ENCODE results near the gene MYO16. TPM values are rescaled to one million over a fixed set of nuclear protein-coding genes. Genes with fewer than 3 reads are reported as not detected.

Gene MYO16
- total RNA-seq, 1 experiment from 2014 or later: not detected

GRCh38 chr13:109148243-109148642 is 518.8 kb downstream of the MYO16 start:
- TF ChIP-seq, protein P1, sequence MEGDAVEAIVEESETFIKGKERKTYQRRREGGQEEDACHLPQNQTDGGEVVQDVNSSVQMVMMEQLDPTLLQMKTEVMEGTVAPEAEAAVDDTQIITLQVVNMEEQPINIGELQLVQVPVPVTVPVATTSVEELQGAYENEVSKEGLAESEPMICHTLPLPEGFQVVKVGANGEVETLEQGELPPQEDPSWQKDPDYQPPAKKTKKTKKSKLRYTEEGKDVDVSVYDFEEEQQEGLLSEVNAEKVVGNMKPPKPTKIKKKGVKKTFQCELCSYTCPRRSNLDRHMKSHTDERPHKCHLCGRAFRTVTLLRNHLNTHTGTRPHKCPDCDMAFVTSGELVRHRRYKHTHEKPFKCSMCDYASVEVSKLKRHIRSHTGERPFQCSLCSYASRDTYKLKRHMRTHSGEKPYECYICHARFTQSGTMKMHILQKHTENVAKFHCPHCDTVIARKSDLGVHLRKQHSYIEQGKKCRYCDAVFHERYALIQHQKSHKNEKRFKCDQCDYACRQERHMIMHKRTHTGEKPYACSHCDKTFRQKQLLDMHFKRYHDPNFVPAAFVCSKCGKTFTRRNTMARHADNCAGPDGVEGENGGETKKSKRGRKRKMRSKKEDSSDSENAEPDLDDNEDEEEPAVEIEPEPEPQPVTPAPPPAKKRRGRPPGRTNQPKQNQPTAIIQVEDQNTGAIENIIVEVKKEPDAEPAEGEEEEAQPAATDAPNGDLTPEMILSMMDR (conservative IDR thresholded peaks at IDR 0.05): no peak
- no peak overlapping the region for H2BK5ac ChIP-seq (ENCODE audit: insufficient read length, low read length)
- H3K4ac ChIP-seq (ENCODE audit: low read depth, low read length): no peak overlapping the region
- H3K14ac ChIP-seq (ENCODE audit: insufficient read depth, low read length): no peak overlapping the region
- no peak overlapping the region for H2BK12ac ChIP-seq (ENCODE audit: insufficient read length, low read depth, low read length)
- no peak overlapping the region for H2AFZ ChIP-seq (ENCODE audit: low read length)
- no CpG with 5 or more reads among the region's 3 CpGs for WGBS (ENCODE audit: extremely low coverage, insufficient read length, low lambda C conversion rate)
- H3K9me3 ChIP-seq (ENCODE audit: control insufficient read depth, low read depth, low read length): no peaks in the 10 kb centered on the region
- no peak overlapping the region for H3K27ac ChIP-seq (ENCODE audit: insufficient read length, low read depth, low read length)
- no peak overlapping the region for H3K18ac ChIP-seq (ENCODE audit: insufficient read length, low read depth, low read length)
- no peak overlapping the region for H3K56ac ChIP-seq (ENCODE audit: insufficient read length, low read depth, low read length)
- Mint-ChIP-seq H3K4me1 (peaks cover 20 to 32% of the 10 kb centered on the region in 2 experiments), H3K27me3 (ENCODE audit: low read depth) (no peaks in the 10 kb centered on the region), H3K9me3 (no peaks in the 10 kb centered on the region), H3K27ac (no peak overlapping the region), H3K36me3 (ENCODE audit: insufficient read depth in 1 of 3, low read depth in 3 of 3) (no peaks in the 10 kb centered on the region), H3K4me3 (no peak overlapping the region)
- H4K20me1 ChIP-seq (ENCODE audit: control insufficient read depth, insufficient read depth, insufficient read length): no peaks in the 10 kb centered on the region
- H2BK15ac ChIP-seq (ENCODE audit: low read depth, low read length): no peak overlapping the region
- H3K4me1 ChIP-seq (ENCODE audit: insufficient read depth, low read length): no peaks in the 10 kb centered on the region
- H3K79me1 ChIP-seq (ENCODE audit: insufficient read depth, low read depth, low read length, poor library complexity, severe bottlenecking): no peaks in the 10 kb centered on the region
- H3K9ac ChIP-seq (ENCODE audit: extremely low read depth, insufficient read length, low read length): no peak overlapping the region
- H3K79me2 ChIP-seq (ENCODE audit: insufficient read depth, low read length): no peaks in the 10 kb centered on the region
- H4K8ac ChIP-seq (replicated peaks; ENCODE audit: insufficient read length, low read depth, low read length): no peak overlapping the region
- H3T11ph ChIP-seq (ENCODE audit: low read length): no peak overlapping the region
- H2BK120ac ChIP-seq (ENCODE audit: low read depth, low read length, poor library complexity, severe bottlenecking): no peak overlapping the region
- H3K23me2 ChIP-seq (ENCODE audit: insufficient read length, low read depth, low read length, poor library complexity, severe bottlenecking): no peaks in the 10 kb centered on the region
- no peak overlapping the region for H2BK20ac ChIP-seq (ENCODE audit: low read depth, low read length, poor library complexity, severe bottlenecking)
- no peak overlapping the region for H3K23ac ChIP-seq (ENCODE audit: insufficient read length, low read depth, low read length)
- no peak overlapping the region for H4K91ac ChIP-seq (ENCODE audit: insufficient read length, low read depth, low read length)
- no peak overlapping the region for H2AK5ac ChIP-seq (ENCODE audit: insufficient read length, low read length)
- H3K4me2 ChIP-seq (ENCODE audit: insufficient read depth, insufficient read length, low read length): no peak overlapping the region
- DNase-seq: no peak
- no peaks in the 10 kb centered on the region for H3K27me3 ChIP-seq (ENCODE audit: insufficient read depth, low read length)
- no peak overlapping the region for H4K5ac ChIP-seq (ENCODE audit: insufficient read length, low read depth, low read length)
